SK-N-SH (cell line): ENCODE measurements around the gene RPAP3.

Experiments used
- POLR2AphosphoS5 ChIP-seq: IDR thresholded peaks from 2 replicates; pipeline ENCODE4 v1.6.1; 2012; ENCODE audit warnings: low read depth, low read length
- TF ChIP-seq, protein P1 (sequence below): fragments of 200-600 bp; sonication (generic); IDR thresholded peaks from 2 replicates; pipeline ENCODE4 v1.6.1; 2017; ENCODE audit warnings: antibody characterized with exemption, mild to moderate bottlenecking, moderate library complexity

DNA sequence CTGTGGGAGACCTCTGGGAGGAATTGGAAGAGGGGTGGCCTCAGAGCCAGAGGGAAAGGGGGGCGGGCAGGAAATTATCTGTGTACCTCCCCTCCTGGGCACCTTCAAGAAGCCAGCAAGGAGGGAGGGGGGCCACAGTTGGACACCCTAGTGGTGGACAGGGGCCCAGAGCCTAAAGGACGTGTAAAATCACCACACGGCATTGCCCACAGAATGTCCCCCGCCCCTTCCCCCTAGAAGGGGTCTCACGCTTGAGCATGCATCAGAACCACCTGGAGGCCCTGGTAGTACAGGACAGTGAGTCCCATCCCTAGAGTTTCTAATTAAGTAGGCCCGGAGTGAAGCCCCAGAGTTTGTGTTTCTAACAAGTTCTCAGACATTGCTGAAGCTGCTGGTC, 11.2 kb upstream of the RPAP3 start:
- TF ChIP-seq POLR2AphosphoS5 = no peak
- TF ChIP-seq, protein P1, sequence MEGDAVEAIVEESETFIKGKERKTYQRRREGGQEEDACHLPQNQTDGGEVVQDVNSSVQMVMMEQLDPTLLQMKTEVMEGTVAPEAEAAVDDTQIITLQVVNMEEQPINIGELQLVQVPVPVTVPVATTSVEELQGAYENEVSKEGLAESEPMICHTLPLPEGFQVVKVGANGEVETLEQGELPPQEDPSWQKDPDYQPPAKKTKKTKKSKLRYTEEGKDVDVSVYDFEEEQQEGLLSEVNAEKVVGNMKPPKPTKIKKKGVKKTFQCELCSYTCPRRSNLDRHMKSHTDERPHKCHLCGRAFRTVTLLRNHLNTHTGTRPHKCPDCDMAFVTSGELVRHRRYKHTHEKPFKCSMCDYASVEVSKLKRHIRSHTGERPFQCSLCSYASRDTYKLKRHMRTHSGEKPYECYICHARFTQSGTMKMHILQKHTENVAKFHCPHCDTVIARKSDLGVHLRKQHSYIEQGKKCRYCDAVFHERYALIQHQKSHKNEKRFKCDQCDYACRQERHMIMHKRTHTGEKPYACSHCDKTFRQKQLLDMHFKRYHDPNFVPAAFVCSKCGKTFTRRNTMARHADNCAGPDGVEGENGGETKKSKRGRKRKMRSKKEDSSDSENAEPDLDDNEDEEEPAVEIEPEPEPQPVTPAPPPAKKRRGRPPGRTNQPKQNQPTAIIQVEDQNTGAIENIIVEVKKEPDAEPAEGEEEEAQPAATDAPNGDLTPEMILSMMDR = no peak
